HEK293T (cell line): Measurements from ENCODE around the gene USF1.

Experiments
- ARNT ChIP-seq: fragments of 450-650 bp; IDR thresholded peaks from 2 replicates; pipeline ENCODE4 v1.6.1; 2017; ENCODE audit warnings: mild to moderate bottlenecking
- BHLHE40 ChIP-seq: fragments of 450-650 bp; IDR thresholded peaks from 2 replicates; pipeline ENCODE4 v1.6.1; 2016; ENCODE audit warnings: mild to moderate bottlenecking, moderate library complexity, borderline replicate concordance
- ELF4 ChIP-seq: fragments of 450-650 bp; IDR thresholded peaks from 2 replicates; pipeline ENCODE4 v1.6.1; 2017; ENCODE audit warnings: antibody characterized with exemption
- FOXA1 ChIP-seq: fragments of 450-650 bp; IDR thresholded peaks from 2 replicates; pipeline ENCODE4 v1.6.1; 2016; ENCODE audit warnings: mild to moderate bottlenecking
- FOXK2 ChIP-seq: fragments of 450-650 bp; IDR thresholded peaks from 2 replicates; pipeline ENCODE4 v1.6.1; 2016; ENCODE audit warnings: mild to moderate bottlenecking
- HDGF ChIP-seq: fragments of 450-650 bp; IDR thresholded peaks from 2 replicates; pipeline ENCODE4 v1.6.1; 2017; ENCODE audit warnings: antibody characterized with exemption, borderline replicate concordance
- L3MBTL2 ChIP-seq: fragments of 450-650 bp; conservative IDR thresholded peaks from 2 replicates; pipeline ENCODE4 v1.6.1; 2016; ENCODE audit warnings: mild to moderate bottlenecking
- LEF1 ChIP-seq: fragments of 450-650 bp; IDR thresholded peaks from 2 replicates; pipeline ENCODE4 v1.6.1; 2017; ENCODE audit warnings: mild to moderate bottlenecking, borderline replicate concordance
- NFRKB ChIP-seq: fragments of 450-650 bp; IDR thresholded peaks from 2 replicates; pipeline ENCODE4 v1.6.1; 2016; ENCODE audit warnings: mild to moderate bottlenecking, moderate library complexity
- PKNOX1 ChIP-seq: fragments of 450-650 bp; IDR thresholded peaks from 2 replicates; pipeline ENCODE4 v1.6.1; 2016
- SP1 ChIP-seq: fragments of 450-650 bp; IDR thresholded peaks from 2 replicates; pipeline ENCODE4 v1.6.1; 2017
- SUZ12 ChIP-seq: fragments of 450-650 bp; IDR thresholded peaks from 2 replicates; pipeline ENCODE4 v1.6.1; 2016; ENCODE audit warnings: mild to moderate bottlenecking
- TARDBP ChIP-seq: fragments of 450-650 bp; IDR thresholded peaks from 2 replicates; pipeline ENCODE4 v1.6.1; 2016

- no peak for TF ChIP-seq TARDBP
- TF ChIP-seq L3MBTL2: no peak
- no peak for TF ChIP-seq ELF4
- TF ChIP-seq HDGF: no peak
- no peak for TF ChIP-seq LEF1
- no peak for TF ChIP-seq PKNOX1
- TF ChIP-seq BHLHE40: no peak
- no peak for TF ChIP-seq SP1
- no peak for TF ChIP-seq FOXK2
- no peak for TF ChIP-seq ARNT
- TF ChIP-seq FOXA1: no peak
- no peak for TF ChIP-seq NFRKB
- TF ChIP-seq SUZ12: no peak
Observed at GRCh38 chr1:161038523-161039153, 7.1 kb downstream of the USF1 start, which contains the start of gene TSTD1.
